CD4-positive, alpha-beta T cell treated with Interferon gamma for 1 hour (primary cell): ENCODE results near the gene SMG7.
A peak's percentile ranks its signal among the peaks of the same experiment; 100 is the strongest.

Experiments
- DNase-seq: peaks from one replicate; pipeline ENCODE4 v3.0.0-alpha.2; 2020

SMG7 gene

GRCh38 chr1:183515002-183515689 is 42.8 kb downstream of the SMG7 start:
- DNase-seq: no peak

GRCh38 chr1:183516725-183517124 is 44.4 kb downstream of the SMG7 start:
- no peak for DNase-seq

DNA sequence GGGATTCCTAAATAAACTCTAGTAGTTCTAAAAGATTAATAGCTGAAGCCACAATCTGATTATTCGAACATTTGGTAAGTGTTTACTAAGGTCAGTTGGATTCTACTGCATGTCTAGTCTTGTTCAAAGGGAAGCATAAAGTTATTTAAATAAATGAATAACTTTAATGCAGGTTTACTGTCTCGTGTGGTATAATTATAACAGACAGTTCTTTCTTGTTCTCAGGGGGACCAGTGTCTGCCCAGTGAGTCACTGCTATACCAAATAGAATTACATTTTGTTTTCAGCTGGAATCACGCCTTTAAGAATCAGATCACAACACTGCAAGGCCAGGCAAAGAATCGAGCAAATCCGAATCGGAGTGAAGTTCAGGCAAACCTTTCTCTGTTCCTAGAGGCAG is 45.1 kb downstream of the SMG7 start:
- no peak for DNase-seq

- no peak for DNase-seq
These were observed 48.1 kb downstream of the SMG7 start for GRCh38 chr1:183520379-183520778.

- DNase-seq: no peak
These were observed 49.8 kb downstream of the SMG7 start for GRCh38 chr1:183522104-183522503.

GRCh38 chr1:183528577-183528976 is 56.3 kb downstream of the SMG7 start:
- DNase-seq: no peak

DNA sequence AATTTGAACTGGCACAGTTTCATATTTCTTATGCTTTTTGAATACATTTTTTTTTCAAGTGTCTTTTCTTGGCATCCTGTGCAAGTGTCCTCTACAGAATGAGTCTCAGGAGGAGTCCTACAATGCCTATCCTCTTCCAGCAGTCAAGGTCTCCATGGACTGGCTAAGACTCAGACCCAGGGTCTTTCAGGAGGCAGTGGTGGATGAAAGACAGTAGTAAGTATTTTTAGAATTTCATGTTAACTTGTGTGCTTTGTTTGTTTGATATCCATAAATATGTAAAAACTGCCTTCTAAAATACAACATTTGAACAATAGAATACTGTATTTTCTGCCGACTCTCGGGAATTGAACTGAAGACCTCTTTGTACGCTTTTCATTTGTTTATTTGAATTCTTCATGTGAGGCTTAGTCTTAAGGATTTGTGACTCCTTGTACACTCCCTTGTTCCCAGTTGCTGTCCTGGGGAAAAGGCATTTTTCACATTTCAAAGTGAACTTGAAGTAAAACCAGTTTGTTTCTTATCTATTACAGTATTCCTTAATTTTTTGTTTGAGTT is 61.4 kb downstream of the SMG7 start:
- no peak for DNase-seq

DNA sequence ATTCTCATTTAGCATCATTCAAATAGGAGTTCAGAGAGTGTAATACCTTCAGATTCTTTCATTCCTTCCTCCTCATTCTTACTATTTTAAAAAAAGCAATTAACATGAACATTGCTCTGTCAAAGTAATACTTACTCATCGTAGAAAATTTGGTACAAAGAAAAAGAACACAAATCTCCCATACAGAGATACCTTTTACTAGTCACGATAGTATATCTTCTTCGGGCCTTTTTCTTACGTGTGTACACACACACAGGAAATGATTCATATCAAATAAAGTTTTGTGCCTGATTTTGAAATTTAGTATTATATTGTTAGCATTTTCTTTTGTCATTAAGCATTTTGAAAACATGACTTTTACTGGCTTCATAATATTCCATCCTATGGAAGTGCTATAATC is 65.1 kb downstream of the SMG7 start:
- DNase-seq: no peak

DNA sequence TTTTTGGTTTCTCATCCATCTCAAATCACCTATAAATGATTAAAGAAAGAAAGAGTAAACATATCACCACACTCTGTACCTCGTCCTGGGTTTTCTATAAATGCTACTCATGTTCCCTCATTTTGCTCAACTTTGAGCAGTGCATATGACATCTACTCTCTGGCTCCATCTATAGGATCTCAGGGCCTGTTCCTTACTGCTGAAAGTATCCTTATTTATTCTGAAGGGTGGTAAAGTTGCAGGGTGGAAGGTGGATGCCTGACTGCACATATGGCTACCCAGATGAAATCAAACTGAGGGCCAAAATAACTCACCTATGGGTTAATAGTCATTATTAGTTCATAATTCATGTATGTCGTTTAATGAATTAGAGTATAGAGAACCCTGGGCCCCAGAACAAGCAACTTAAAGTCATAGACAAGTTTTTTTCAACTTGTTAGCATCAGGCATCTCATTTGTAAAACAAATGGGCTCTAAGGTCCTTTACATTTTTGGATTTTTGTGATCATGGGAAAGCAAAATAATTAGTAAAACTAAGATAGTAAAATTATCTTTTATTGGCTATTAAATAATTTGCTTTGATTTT is 71.4 kb downstream of the SMG7 start:
- no peak for DNase-seq

DNA sequence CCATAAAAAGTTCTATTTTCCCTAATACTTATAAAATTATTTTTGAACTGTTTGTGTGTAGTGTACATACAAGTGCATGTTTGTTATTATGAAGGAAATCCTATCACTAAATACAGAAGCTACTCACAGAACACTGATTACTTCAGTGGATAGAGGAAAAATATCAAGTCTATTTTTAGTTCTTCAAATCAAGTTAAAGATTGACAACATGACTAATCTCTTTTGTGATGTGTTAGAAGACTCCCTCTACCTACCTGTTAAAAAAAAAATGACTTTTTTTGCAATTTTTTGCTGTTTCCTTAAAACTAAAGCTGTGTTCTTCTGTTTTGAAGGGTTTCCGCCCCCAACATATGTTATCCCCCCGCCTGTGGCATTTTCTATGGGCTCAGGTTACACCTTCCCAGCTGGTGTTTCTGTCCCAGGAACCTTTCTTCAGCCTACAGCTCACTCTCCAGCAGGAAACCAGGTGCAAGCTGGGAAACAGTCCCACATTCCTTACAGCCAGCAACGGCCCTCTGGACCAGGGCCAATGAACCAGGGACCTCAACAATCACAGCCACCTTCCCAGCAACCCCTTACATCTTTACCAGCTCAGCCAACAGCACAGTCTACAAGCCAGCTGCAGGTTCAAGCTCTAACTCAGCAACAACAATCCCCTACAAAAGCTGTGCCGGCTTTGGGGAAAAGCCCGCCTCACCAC is 72.4 kb downstream of the SMG7 start:
- no peak for DNase-seq

DNA sequence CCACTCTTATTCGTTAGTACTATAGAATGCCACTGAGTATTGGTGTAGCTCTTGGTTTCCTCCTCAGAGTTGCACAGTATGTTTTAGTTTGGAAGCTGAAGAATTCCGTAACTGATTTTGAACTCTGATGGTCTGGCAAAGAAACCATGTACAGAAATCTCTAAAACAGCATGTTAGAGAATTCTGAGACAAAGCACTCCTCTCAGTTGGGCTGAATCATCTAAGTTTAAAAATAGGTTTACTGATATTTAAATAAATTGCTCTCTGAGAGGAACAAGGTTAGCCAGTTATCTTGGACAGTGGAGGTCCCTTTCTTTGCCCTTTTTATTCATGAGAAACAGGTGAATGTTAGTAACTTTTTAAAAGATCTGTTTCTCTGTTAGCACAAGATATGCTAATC is 74.1 kb downstream of the SMG7 start:
- no peak for DNase-seq

- no peak for DNase-seq
These were observed 75.8 kb downstream of the SMG7 start for GRCh38 chr1:183548116-183548515.

- DNase-seq: no peak
These were observed 78.6 kb downstream of the SMG7 start for GRCh38 chr1:183550915-183551314.

DNA sequence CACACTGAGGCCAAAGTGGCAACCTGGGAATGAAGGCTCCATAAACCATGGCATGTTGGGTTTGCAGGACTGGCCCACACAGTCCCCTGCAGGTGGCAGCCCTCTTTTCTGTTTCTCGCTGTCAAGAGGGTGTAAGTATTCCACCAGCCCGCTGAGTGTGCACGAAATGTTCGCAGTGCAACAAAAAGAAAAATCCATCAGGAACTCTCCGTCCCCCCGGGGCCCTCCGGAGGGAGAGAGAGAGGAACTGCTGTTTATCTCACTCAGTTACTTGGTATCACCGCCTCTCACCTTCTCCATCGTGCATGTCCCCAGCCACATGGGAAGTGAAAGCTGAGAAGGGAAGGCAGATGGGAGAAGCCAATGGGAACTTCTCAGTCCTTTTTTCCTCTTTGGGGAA is 79.6 kb downstream of the SMG7 start:
- DNase-seq: no peak

DNA sequence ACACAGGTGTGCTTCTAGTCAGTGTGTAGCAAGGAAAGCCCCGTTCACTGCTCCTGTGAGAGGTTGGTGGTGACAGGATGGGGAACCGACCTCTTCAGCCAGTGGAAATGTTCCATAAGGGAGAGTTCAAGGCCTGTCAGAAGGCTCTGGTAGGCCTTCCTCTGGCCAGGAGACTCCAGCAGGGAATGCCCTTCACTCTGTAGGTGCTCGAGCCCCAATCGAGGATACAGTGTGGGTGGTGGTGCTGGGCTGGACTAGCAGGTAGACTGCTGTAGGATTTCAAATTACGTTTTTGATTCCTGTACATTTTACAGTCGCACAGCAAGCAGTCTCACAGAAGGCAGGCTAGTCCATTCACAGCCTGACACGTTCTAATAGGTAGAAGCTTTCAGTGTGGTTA is 80.1 kb downstream of the SMG7 start:
- no peak for DNase-seq

- no peak for DNase-seq
These were observed 80.6 kb downstream of the SMG7 start for GRCh38 chr1:183552891-183553290.

DNA sequence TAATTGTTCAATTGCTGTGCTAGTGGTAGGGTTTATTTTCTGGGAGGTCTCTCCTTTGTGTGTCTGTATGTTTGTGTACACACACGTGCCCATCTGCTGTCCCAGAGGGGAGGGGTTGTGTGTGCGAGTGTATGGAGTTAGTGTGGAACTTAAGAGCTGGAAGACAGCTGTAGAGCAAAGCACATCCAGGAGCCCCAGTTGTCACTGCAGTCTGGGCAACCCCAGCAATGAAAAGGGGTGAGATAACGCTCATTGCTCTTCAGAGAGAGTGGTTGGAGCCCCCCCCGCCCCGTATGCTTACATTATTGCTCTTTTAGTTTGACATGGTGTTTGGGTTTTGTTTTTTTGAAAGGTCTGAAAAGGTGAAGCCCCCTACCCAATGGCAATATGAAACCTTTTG is 81.0 kb downstream of the SMG7 start:
- no peak for DNase-seq

DNA sequence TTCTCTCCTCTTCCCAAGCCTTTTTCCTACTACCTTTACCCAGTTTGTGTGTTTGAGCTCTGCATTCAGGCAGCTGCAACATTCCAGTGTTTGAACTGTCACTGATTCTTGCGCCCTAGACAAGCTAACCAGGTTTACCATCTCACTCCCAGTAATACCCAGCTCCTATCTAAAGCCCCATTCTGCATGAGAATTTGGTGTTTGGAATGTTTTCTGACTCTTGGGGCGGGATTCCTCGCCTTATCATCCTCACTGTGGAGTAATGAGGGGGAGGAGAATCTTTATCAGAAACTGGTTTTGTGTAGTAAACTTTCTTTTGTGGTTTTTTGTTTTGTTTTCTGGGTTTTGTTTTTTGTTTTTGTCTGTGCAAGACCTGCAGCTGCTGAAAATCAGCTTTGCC is 81.5 kb downstream of the SMG7 start:
- no peak for DNase-seq

GRCh38 chr1:183554577-183554976 is 82.3 kb downstream of the SMG7 start:
- no peak for DNase-seq

DNA sequence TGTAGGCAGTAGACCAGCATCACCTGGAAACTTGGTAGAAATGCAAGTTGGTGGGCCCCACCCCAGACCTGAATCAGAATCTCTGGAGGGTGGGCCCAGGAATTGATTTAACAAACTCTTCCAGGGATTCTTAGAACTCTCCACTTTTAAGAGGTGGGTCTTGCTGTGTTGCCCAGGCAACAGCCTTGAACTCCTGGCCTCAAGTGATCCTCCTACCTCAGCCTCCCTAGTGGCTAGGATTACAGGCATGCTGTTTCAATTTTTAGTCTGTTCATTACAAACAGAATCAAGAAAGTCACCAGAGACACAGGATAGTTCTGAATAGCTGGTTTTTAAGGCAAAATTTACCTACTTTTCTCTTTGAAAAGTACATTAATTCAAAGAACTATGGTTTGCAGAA is 86.8 kb downstream of the SMG7 start:
- no peak for DNase-seq

GRCh38 chr1:183562701-183563100 is 90.4 kb downstream of the SMG7 start:
- DNase-seq: no peak

DNA sequence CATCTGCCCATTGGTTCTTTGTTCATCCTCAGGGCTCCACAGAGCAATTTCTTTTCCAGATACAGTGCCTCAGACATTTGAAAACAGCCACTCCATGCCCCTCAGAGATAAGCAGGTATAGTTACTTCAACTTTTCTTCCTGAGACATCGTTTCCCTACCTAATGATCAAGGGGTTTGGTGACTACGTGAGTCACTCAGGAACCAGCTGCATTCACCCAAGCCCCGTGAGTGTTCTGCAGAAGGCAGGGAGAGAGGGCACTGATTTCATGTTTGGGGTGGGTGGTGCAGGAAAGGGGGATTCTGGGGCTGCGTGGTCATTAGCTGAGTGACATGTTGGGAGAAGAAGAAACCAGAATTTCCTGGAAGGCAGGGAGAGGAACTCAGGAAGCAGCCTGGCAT is 93.0 kb downstream of the SMG7 start:
- DNase-seq: no peak

- DNase-seq: no peak
These were observed 93.7 kb downstream of the SMG7 start for GRCh38 chr1:183566026-183566425.

DNA sequence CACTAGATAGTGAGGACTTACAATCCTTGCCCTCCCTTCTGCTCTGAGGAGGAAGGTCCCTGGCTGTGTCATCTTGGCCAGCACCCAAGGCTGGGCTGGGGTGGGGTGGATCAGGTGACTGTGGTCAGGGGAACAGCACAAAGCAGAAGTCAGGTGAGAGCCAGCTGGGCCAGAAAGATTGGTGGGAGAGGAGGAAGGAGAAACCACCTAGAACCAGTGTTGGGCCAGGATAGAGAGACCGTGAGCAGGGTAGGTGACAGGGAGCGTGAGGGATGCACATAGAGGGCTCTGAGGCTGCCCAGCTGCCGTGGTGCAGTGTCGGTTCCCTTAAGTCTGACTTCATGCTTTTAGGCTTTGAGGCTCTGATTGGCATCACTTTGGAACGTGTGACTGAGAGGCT is 95.3 kb downstream of the SMG7 start:
- peak; percentile 59 for DNase-seq
